ENCODE data around the gene FZD4. TPM values are rescaled to one million over a fixed set of nuclear protein-coding genes. Genes with fewer than 3 reads are reported as not detected.
"Not testable (repeated sequence)": the region's sequence is repeated elsewhere in the genome, so short reads cannot be mapped to it uniquely, and the experiment has no call there.

FZD4 gene
- total and polyA plus RNA-seq, 7 experiments from 2014 or later, result not detected

GRCh38 chr11:86993031-86993430 is 37.8 kb upstream of the FZD4 start:
- no peak for ATAC-seq
- Mint-ChIP-seq H3K36me3 (no peaks in the 10 kb centered on the region), H3K27ac (no peak overlapping the region), H3K4me1 (no peaks in the 10 kb centered on the region), H3K9me3 (no peaks in the 10 kb centered on the region), H3K27me3 (peaks cover 0 to 23% (median 0%) of the 10 kb centered on the region in 5 donors), H3K4me3 (no peak overlapping the region)
- intact Hi-C loops (cut with micrococcal nuclease), result no loop called here
- Histone ChIP-seq H3K4me3 (ENCODE audit: low read length) (no peak overlapping the region), H3K36me3 (ENCODE audit: control insufficient read depth in 2 of 3, insufficient read depth in 3 of 3, low read length in 3 of 3) (no peaks in the 10 kb centered on the region), H3K4me1 (ENCODE audit: control insufficient read depth in 2 of 2, insufficient read depth in 2 of 2, low read length in 2 of 2) (no peaks in the 10 kb centered on the region), H3K27me3 (ENCODE audit: control insufficient read depth in 2 of 2, insufficient read depth in 2 of 2, low read length in 2 of 2) (no peaks in the 10 kb centered on the region), H3K27ac (ENCODE audit: low read depth, low read length) (no peak overlapping the region), H3K9me3 (ENCODE audit: control insufficient read depth in 2 of 3, low read length in 3 of 3) (no peaks in the 10 kb centered on the region)
- ChIA-PET CTCF (no interaction called here), POLR2A (no interaction called here)
- DNase-seq, result no peak

DNA sequence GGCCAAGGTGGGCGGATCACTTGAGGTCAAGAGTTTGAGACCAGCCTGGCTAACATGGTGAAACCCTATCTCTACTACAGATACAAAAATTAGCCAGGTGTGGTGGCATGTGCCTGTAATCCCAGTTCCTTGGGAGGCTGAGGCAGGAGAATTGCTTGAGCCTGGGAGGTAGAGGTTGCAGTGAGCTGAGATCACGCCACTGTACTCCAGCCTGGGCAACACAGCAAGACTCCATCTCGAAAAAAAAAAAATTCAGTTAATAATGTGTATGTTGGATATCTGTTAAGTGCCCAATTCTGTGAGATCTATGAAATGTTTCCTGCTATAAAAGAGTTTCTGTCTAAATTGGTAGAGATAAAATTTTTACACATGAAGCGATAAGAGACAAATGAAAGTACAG is 37.1 kb upstream of the FZD4 start:
- H3K9me3 ChIP-seq (ENCODE audit: control insufficient read depth in 2 of 3, low read length in 3 of 3); H3K36me3 ChIP-seq (ENCODE audit: control insufficient read depth in 2 of 3, insufficient read depth in 3 of 3, low read length in 3 of 3); intact Hi-C loops (cut with micrococcal nuclease); H3K27me3 ChIP-seq (ENCODE audit: control insufficient read depth in 2 of 2, insufficient read depth in 2 of 2, low read length in 2 of 2); POLR2A ChIA-PET; H3K9me3 Mint-ChIP-seq; H3K27ac Mint-ChIP-seq; H3K4me1 ChIP-seq (ENCODE audit: control insufficient read depth in 2 of 2, insufficient read depth in 2 of 2, low read length in 2 of 2); ATAC-seq; H3K27ac ChIP-seq (ENCODE audit: low read depth, low read length); DNase-seq; H3K4me1 Mint-ChIP-seq; H3K4me3 Mint-ChIP-seq; H3K36me3 Mint-ChIP-seq; H3K4me3 ChIP-seq (ENCODE audit: low read length): not testable (repeated sequence)
- CTCF ChIA-PET, result interaction anchor here (0.6 kb wide), 1 partner anchor 82 kb away, joined by 3 read pairs; no protein-coding TSS in a partner anchor
- peaks cover 0 to 23% (median 0%) of the 10 kb centered on the region in 5 donors for H3K27me3 Mint-ChIP-seq

GRCh38 chr11:86991341-86991740 is 36.1 kb upstream of the FZD4 start:
- ChIA-PET CTCF (no interaction called here), POLR2A (no interaction called here)
- Histone ChIP-seq H3K4me3 (ENCODE audit: low read length) (no peak overlapping the region), H3K36me3 (ENCODE audit: control insufficient read depth in 2 of 3, insufficient read depth in 3 of 3, low read length in 3 of 3) (no peaks in the 10 kb centered on the region), H3K9me3 (ENCODE audit: control insufficient read depth in 2 of 3, low read length in 3 of 3) (no peaks in the 10 kb centered on the region), H3K27ac (ENCODE audit: low read depth, low read length) (no peak overlapping the region), H3K4me1 (ENCODE audit: control insufficient read depth in 2 of 2, insufficient read depth in 2 of 2, low read length in 2 of 2) (no peaks in the 10 kb centered on the region), H3K27me3 (ENCODE audit: control insufficient read depth in 2 of 2, insufficient read depth in 2 of 2, low read length in 2 of 2) (no peaks in the 10 kb centered on the region)
- no peaks in the 10 kb centered on the region for H3K9me3 Mint-ChIP-seq
- H3K4me1 Mint-ChIP-seq, result no peaks in the 10 kb centered on the region
- DNase-seq (no peak), ATAC-seq (no peak)
- no peak overlapping the region for H3K4me3 Mint-ChIP-seq
- no peaks in the 10 kb centered on the region for H3K36me3 Mint-ChIP-seq
- H3K27ac Mint-ChIP-seq, result no peak overlapping the region
- peaks cover 0 to 23% (median 0%) of the 10 kb centered on the region in 5 donors for H3K27me3 Mint-ChIP-seq
- intact Hi-C loops (cut with micrococcal nuclease), result no loop called here

- Histone ChIP-seq H3K9me3 (ENCODE audit: control insufficient read depth in 2 of 3, low read length in 3 of 3) (no peaks in the 10 kb centered on the region), H3K4me3 (ENCODE audit: low read length) (no peak overlapping the region), H3K27ac (ENCODE audit: low read depth, low read length) (no peak overlapping the region), H3K4me1 (ENCODE audit: control insufficient read depth in 2 of 2, insufficient read depth in 2 of 2, low read length in 2 of 2) (no peaks in the 10 kb centered on the region), H3K36me3 (ENCODE audit: control insufficient read depth in 2 of 3, insufficient read depth in 3 of 3, low read length in 3 of 3) (no peaks in the 10 kb centered on the region), H3K27me3 (ENCODE audit: control insufficient read depth in 2 of 2, insufficient read depth in 2 of 2, low read length in 2 of 2) (no peaks in the 10 kb centered on the region)
- DNase-seq (no peak), ATAC-seq (no peak)
- no peak overlapping the region for H3K27ac Mint-ChIP-seq
- H3K9me3 Mint-ChIP-seq, result no peaks in the 10 kb centered on the region
- H3K36me3 Mint-ChIP-seq, result no peaks in the 10 kb centered on the region
- H3K27me3 Mint-ChIP-seq, result peaks cover 0 to 23% (median 0%) of the 10 kb centered on the region in 5 donors
- intact Hi-C loops (cut with micrococcal nuclease), result no loop called here
- ChIA-PET POLR2A (no interaction called here), CTCF (no interaction called here)
- H3K4me3 Mint-ChIP-seq, result no peak overlapping the region
- H3K4me1 Mint-ChIP-seq, result no peaks in the 10 kb centered on the region
Measured at GRCh38 chr11:86990515-86990914, 35.3 kb upstream of the FZD4 start.

- Mint-ChIP-seq H3K4me3 (no peak overlapping the region), H3K27ac (no peak overlapping the region), H3K4me1 (no peaks in the 10 kb centered on the region), H3K27me3 (peaks cover 0 to 23% (median 4%) of the 10 kb centered on the region in 5 donors), H3K36me3 (no peaks in the 10 kb centered on the region), H3K9me3 (no peaks in the 10 kb centered on the region)
- no peaks in the 10 kb centered on the region for H3K36me3 ChIP-seq (ENCODE audit: control insufficient read depth in 2 of 3, insufficient read depth in 3 of 3, low read length in 3 of 3)
- DNase-seq, result no peak
- H3K4me3 ChIP-seq (ENCODE audit: low read length), result no peak overlapping the region
- no peaks in the 10 kb centered on the region for H3K4me1 ChIP-seq (ENCODE audit: control insufficient read depth in 2 of 2, insufficient read depth in 2 of 2, low read length in 2 of 2)
- H3K27me3 ChIP-seq (ENCODE audit: control insufficient read depth in 2 of 2, insufficient read depth in 2 of 2, low read length in 2 of 2), result no peaks in the 10 kb centered on the region
- ATAC-seq, result no peak
- H3K9me3 ChIP-seq (ENCODE audit: control insufficient read depth in 2 of 3, low read length in 3 of 3), result no peaks in the 10 kb centered on the region
- ChIA-PET POLR2A (no interaction called here), CTCF (no interaction called here)
- intact Hi-C loops (cut with micrococcal nuclease), result no loop called here
- no peak overlapping the region for H3K27ac ChIP-seq (ENCODE audit: low read depth, low read length)
Measured at GRCh38 chr11:86990031-86990430, 34.8 kb upstream of the FZD4 start.

GRCh38 chr11:86988351-86988881 is 33.2 kb upstream of the FZD4 start:
- Mint-ChIP-seq H3K27ac (no peak overlapping the region), H3K27me3 (peaks cover 0 to 23% (median 12%) of the 10 kb centered on the region in 5 donors), H3K9me3 (no peaks in the 10 kb centered on the region), H3K4me3 (no peak overlapping the region), H3K4me1 (no peaks in the 10 kb centered on the region), H3K36me3 (no peaks in the 10 kb centered on the region)
- Histone ChIP-seq H3K4me1 (ENCODE audit: control insufficient read depth in 2 of 2, insufficient read depth in 2 of 2, low read length in 2 of 2) (no peaks in the 10 kb centered on the region), H3K27ac (ENCODE audit: low read depth, low read length) (no peak overlapping the region), H3K4me3 (ENCODE audit: low read length) (no peak overlapping the region), H3K9me3 (ENCODE audit: control insufficient read depth in 2 of 3, low read length in 3 of 3) (no peaks in the 10 kb centered on the region), H3K36me3 (ENCODE audit: control insufficient read depth in 2 of 3, insufficient read depth in 3 of 3, low read length in 3 of 3) (no peaks in the 10 kb centered on the region), H3K27me3 (ENCODE audit: control insufficient read depth in 2 of 2, insufficient read depth in 2 of 2, low read length in 2 of 2) (no peaks in the 10 kb centered on the region)
- ATAC-seq, result no peak
- DNase-seq, result no peak
- ChIA-PET POLR2A (no interaction called here), CTCF (no interaction called here)
- intact Hi-C loops (cut with micrococcal nuclease), result no loop called here

DNA sequence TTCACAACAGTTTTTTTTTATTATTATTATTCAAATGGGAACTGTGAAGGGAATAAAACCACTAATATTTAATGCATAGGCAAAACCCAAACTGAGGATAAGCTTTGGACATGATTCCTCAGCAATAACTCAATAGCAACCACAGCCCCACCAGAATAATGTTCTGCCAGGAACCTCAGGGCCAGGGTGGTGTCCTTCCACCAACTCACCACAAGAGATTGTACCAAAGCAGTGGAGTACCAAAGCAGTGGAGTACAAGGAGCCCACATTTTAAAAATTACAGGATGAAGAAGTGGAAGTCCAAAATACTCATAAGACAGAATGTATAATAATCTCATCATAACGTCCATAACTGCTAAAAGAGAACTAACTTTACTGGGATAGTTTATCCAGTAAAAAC is 32.5 kb upstream of the FZD4 start:
- no peaks in the 10 kb centered on the region for H3K36me3 Mint-ChIP-seq
- Histone ChIP-seq H3K36me3 (ENCODE audit: control insufficient read depth in 2 of 3, insufficient read depth in 3 of 3, low read length in 3 of 3) (no peaks in the 10 kb centered on the region), H3K4me3 (ENCODE audit: low read length) (no peak overlapping the region), H3K9me3 (ENCODE audit: control insufficient read depth in 2 of 3, low read length in 3 of 3) (no peaks in the 10 kb centered on the region), H3K27ac (ENCODE audit: low read depth, low read length) (no peak overlapping the region), H3K27me3 (ENCODE audit: control insufficient read depth in 2 of 2, insufficient read depth in 2 of 2, low read length in 2 of 2) (no peaks in the 10 kb centered on the region), H3K4me1 (ENCODE audit: control insufficient read depth in 2 of 2, insufficient read depth in 2 of 2, low read length in 2 of 2) (no peaks in the 10 kb centered on the region)
- DNase-seq (no peak), ATAC-seq (no peak)
- H3K27me3 Mint-ChIP-seq, result peaks cover 0 to 23% (median 12%) of the 10 kb centered on the region in 5 donors
- no peaks in the 10 kb centered on the region for H3K4me1 Mint-ChIP-seq
- CTCF ChIA-PET, result interaction anchor here (0.7 kb wide), 1 partner anchor 367 kb away, joined by 3 read pairs; no protein-coding TSS in a partner anchor
- H3K9me3 Mint-ChIP-seq, result no peaks in the 10 kb centered on the region
- H3K27ac Mint-ChIP-seq, result no peak overlapping the region
- POLR2A ChIA-PET, result no interaction called here
- no peak overlapping the region for H3K4me3 Mint-ChIP-seq
- intact Hi-C loops (cut with micrococcal nuclease), result no loop called here

Measured in naive thymus-derived CD4-positive, alpha-beta T cell (primary cell).